ENCODE measurements around the gene C3orf18. TPM values are rescaled to one million over a fixed set of nuclear protein-coding genes. Genes with fewer than 3 reads are reported as not detected.

Gene C3orf18
- total RNA-seq, 1 donor from 2014 or later = 52.9 TPM

Other genes with a start within 250 kb of the C3orf18 start
- 6.5 and 7.9 TPM in 2 replicates for gene HYAL2, start 245.0 kb downstream of the C3orf18 start, total RNA-seq
- gene TUSC2, start 239.5 kb downstream of the C3orf18 start, total RNA-seq = 23.1 and 25.7 TPM in 2 replicates
- gene RASSF1, start 226.9 kb downstream of the C3orf18 start, total RNA-seq = 70.3 and 70.4 TPM in 2 replicates
- gene ZMYND10, start 222.0 kb downstream of the C3orf18 start, total RNA-seq = 1.2 and 1.6 TPM in 2 replicates
- 42.3 and 51.8 TPM in 2 replicates for gene NPRL2, start 217.0 kb downstream of the C3orf18 start, total RNA-seq
- 44.4 and 45.6 TPM in 2 replicates for gene CYB561D2, start 216.9 kb downstream of the C3orf18 start, total RNA-seq
- gene TMEM115, start 208.2 kb downstream of the C3orf18 start, total RNA-seq = 23.1 and 23.3 TPM in 2 replicates
- 1.7 and 1.8 TPM in 2 replicates for gene CACNA2D2, start 64.1 kb downstream of the C3orf18 start, total RNA-seq
- gene HEMK1, start 1.8 kb upstream of the C3orf18 start, total RNA-seq = 56.3 and 59.4 TPM in 2 replicates
- gene CISH, start 44.0 kb upstream of the C3orf18 start, total RNA-seq = 479 and 481 TPM in 2 replicates
- 178 and 183 TPM in 2 replicates for gene MAPKAPK3, start 49.4 kb upstream of the C3orf18 start, total RNA-seq
- 1.5 and 1.6 TPM in 2 replicates for gene DOCK3, start 107.2 kb upstream of the C3orf18 start, total RNA-seq

Measured in T-helper 1 cell treated with Interleukin-12 subunit alpha and Interleukin-12 subunit beta and Interleukin-4 antibody, amounts not matched to agents 30 ng/mL and 1 ng/mL, for 36 hours (primary cell).